NB4 (cell line): ENCODE data around the gene AP3B1.

Experiments used
- CTCF ChIP-seq: IDR thresholded peaks from one replicate; pipeline ENCODE4 v1.5.1; 2012; ENCODE audit warnings: low read depth, low read length
- MAX ChIP-seq: IDR thresholded peaks from 2 replicates; pipeline ENCODE4 v1.6.1; 2011; ENCODE audit warnings: low read depth, low read length
- POLR2A ChIP-seq: IDR thresholded peaks from 2 replicates; pipeline ENCODE4 v1.6.1; 2011; ENCODE audit warnings: mild to moderate bottlenecking; ENCODE audit not compliant: insufficient read length; ENCODE audit errors: extremely low read depth

- TF ChIP-seq CTCF (no peak), MAX (no peak), POLR2A (no peak)
These were observed 337.0 kb downstream of the AP3B1 start for GRCh38 chr5:77957516-77957915.
